K562 (cell line): Measurements from ENCODE around the gene HPN. TPM values are rescaled to one million over a fixed set of nuclear protein-coding genes. Genes with fewer than 3 reads are reported as not detected.
A peak's percentile ranks its signal among the peaks of the same experiment; 100 is the strongest.

Source experiments
- ATAC-seq: fragments of 200-7000 bp; cut with Tn5 transposase; 3 replicates; pipeline ENCODE4 v1.9.1; 2020; ENCODE audit warnings: moderate library complexity
- BruUV-seq: library from RNA; stranded (reverse); fragments of 400-500 nt; replicated peaks from 2 replicates; lab custom pipeline; 2021; lab: Mats Ljungman, UMichigan
- CTCF ChIA-PET: fragments of 300-600 bp; formaldehyde crosslinking; extraction: SDS; loops from one replicate; lab custom pipeline; 2021; ENCODE audit warnings: low intra/inter-chr PET ratio; lab: Yijun Ruan, JAX
- POLR2A ChIA-PET: fragments of 300-600, 350-650 bp; sonication (Branson Sonifier 250); formaldehyde crosslinking; extraction: SDS; loops from one replicate; lab custom pipeline; 2021; ENCODE audit warnings: antibody characterized with exemption, inconsistent platforms; lab: Yijun Ruan, JAX
- DNase-seq, 4 experiments: peaks; one replicate each; pipeline versions ENCODE4 v3.0.0 to v3.0.0-alpha.2; 2011 to 2018; ENCODE audit warnings: low spot score in 3 of 4, mixed read lengths in 3 of 4; ENCODE audit errors: extremely low read depth in 1 of 4
- FAIRE-seq: peaks from 2 replicates; lab custom pipeline; 2011; peaks lifted over from hg19 to GRCh38; lab: Jason Lieb, UNC
- H2AFZ ChIP-seq: 2 replicates; pipeline ENCODE4 v1.6.0; 2011; ENCODE audit warnings: low read depth, low read length, control low read depth, inconsistent platforms
- H3K27ac ChIP-seq: fragments of 200-600 bp; 3 replicates; pipeline ENCODE4 v1.8.0; 2011; ENCODE audit warnings: low read depth, mild to moderate bottlenecking, control low read depth, inconsistent platforms, low read length, moderate library complexity, mixed read lengths; ENCODE audit errors: extremely low read depth
- H3K27me3 ChIP-seq, 2 experiments: fragments of 300-600 bp in 1 of 2; 2 replicates in 1 of 2; 3 replicates in 1 of 2; pipeline versions ENCODE4 v1.6.0 to v1.8.0; 2011; ENCODE audit warnings: inconsistent platforms in 2 of 2, low read length in 2 of 2, mild to moderate bottlenecking in 1 of 2, mixed read lengths in 1 of 2, moderate library complexity in 1 of 2; ENCODE audit not compliant: control insufficient read depth in 2 of 2, insufficient read depth in 2 of 2
- H3K36me3 ChIP-seq: fragments of 300-600 bp; 3 replicates; pipeline ENCODE4 v1.8.0; 2011; ENCODE audit warnings: mild to moderate bottlenecking, low read length, inconsistent platforms; ENCODE audit not compliant: control insufficient read depth, insufficient read depth
- H3K4me1 ChIP-seq, 2 experiments: fragments of 200-600 bp in 1 of 2; replicated peaks in 1 of 2; 2 replicates in 1 of 2; 3 replicates in 1 of 2; pipeline versions ENCODE4 v1.5.1 to v1.8.0; 2011; ENCODE audit warnings: inconsistent platforms in 2 of 2, low read length in 2 of 2, mild to moderate bottlenecking in 1 of 2, mixed read lengths in 1 of 2, moderate library complexity in 1 of 2; ENCODE audit not compliant: control insufficient read depth in 2 of 2, insufficient read depth in 2 of 2
- H3K4me2 ChIP-seq: 2 replicates; pipeline ENCODE4 v1.6.1; 2011; ENCODE audit warnings: low read length, control low read depth, inconsistent platforms, mixed read lengths; ENCODE audit not compliant: insufficient read depth
- H3K4me3 ChIP-seq: fragments of 200-600 bp; sonication (generic), shearing (Covaris generic); 2 replicates; pipeline ENCODE4 v1.5.1; 2016; ENCODE audit warnings: control low read depth, inconsistent platforms
- H3K79me2 ChIP-seq: fragments of 200-600 bp; 3 replicates; pipeline ENCODE4 v1.8.0; 2011; ENCODE audit warnings: low read length, inconsistent platforms; ENCODE audit not compliant: control insufficient read depth, insufficient read depth
- H3K9ac ChIP-seq, 2 experiments: 2 replicates each; pipeline versions ENCODE4 v1.6.0 to v1.6.1; 2011; ENCODE audit warnings: low read depth in 2 of 2, low read length in 2 of 2, control low read depth in 1 of 2, inconsistent platforms in 1 of 2, mild to moderate bottlenecking in 1 of 2, mixed read lengths in 1 of 2; ENCODE audit not compliant: insufficient read depth in 1 of 2
- H3K9me1 ChIP-seq: one replicate; pipeline ENCODE4 v1.6.0; 2011; ENCODE audit warnings: inconsistent platforms, mild to moderate bottlenecking, low read length, moderate library complexity; ENCODE audit not compliant: control insufficient read depth, insufficient read depth
- H3K9me3 ChIP-seq: replicated peaks from 2 replicates; pipeline ENCODE4 v1.5.1; 2011; ENCODE audit warnings: low read depth, low read length, inconsistent platforms; ENCODE audit not compliant: control insufficient read depth, insufficient read depth
- H4K20me1 ChIP-seq: replicated peaks from 2 replicates; pipeline ENCODE4 v1.6.1; 2011; ENCODE audit warnings: low read length, inconsistent platforms, mixed read lengths; ENCODE audit not compliant: control insufficient read depth, insufficient read depth
- ARID1B ChIP-seq: fragments of 450-650 bp; IDR thresholded peaks from 2 replicates; pipeline ENCODE4 v1.6.1; 2016; ENCODE audit warnings: antibody characterized with exemption, mild to moderate bottlenecking, inconsistent platforms
- EHMT2 ChIP-seq: fragments of 450-650 bp; IDR thresholded peaks from 2 replicates; pipeline ENCODE4 v1.6.1; 2018; ENCODE audit warnings: antibody characterized with exemption
- IRF1 ChIP-seq: sonication (generic); formaldehyde crosslinking; IDR thresholded peaks from 2 replicates; pipeline ENCODE4 v1.8.0; 2022; ENCODE audit warnings: missing genetic modification reagents, mild to moderate bottlenecking, borderline replicate concordance
- MTA1 ChIP-seq: fragments of 450-650 bp; IDR thresholded peaks from 2 replicates; pipeline ENCODE4 v1.6.1; 2017; ENCODE audit warnings: borderline replicate concordance
- PKNOX1 ChIP-seq: fragments of 450-650 bp; IDR thresholded peaks from 2 replicates; pipeline ENCODE4 v1.6.1; 2016
- RHOXF2B ChIP-seq: fragments of 250-450 bp; sonication (Bioruptor Pico); conservative IDR thresholded peaks from 2 replicates; pipeline ENCODE4 v1.5.1; 2021
- SMARCA5 ChIP-seq: fragments of 450-650 bp; IDR thresholded peaks from 2 replicates; pipeline ENCODE4 v1.6.1; 2016
- ZBTB40 ChIP-seq, 2 experiments: fragments of 450-650 bp in 1 of 2; sonication (generic) in 1 of 2; formaldehyde crosslinking in 1 of 2; IDR thresholded peaks; 2 replicates each; pipeline versions ENCODE4 v1.7.1 to v1.9.0; 2016 to 2022; ENCODE audit warnings: inconsistent platforms in 1 of 2, mild to moderate bottlenecking in 1 of 2, missing genetic modification reagents in 1 of 2
- ZNF165 ChIP-seq: fragments of 250-450 bp; sonication (Bioruptor Pico); IDR thresholded peaks from 2 replicates; pipeline ENCODE4 v1.4.0; 2020; ENCODE audit warnings: borderline replicate concordance
- ZNF274 ChIP-seq: IDR thresholded peaks from 2 replicates; pipeline ENCODE4 v1.6.1; 2011; ENCODE audit warnings: low read depth, mild to moderate bottlenecking, low read length, moderate library complexity, borderline replicate concordance
- WGBS: fragments of 100-300 bp; shearing (Covaris generic); methylation state at CpG from one replicate; pipeline ENCODE4 v1.1.6; 2016; ENCODE audit warnings: low coverage, mixed read lengths; ENCODE audit not compliant: insufficient coverage; ENCODE audit errors: missing lambda C conversion rate; 5-methylcytosine and 5-hydroxymethylcytosine counted together
- in situ Hi-C: fragments of 300-500 bp; cut with MboI; formaldehyde crosslinking; loops from 4 replicates; pipeline ENCODE4 v1.15.0; 2018; ENCODE audit warnings: inconsistent platforms, mixed read lengths
- intact Hi-C: fragments of 100-400 bp; cut with micrococcal nuclease; formaldehyde crosslinking; loops from 2 replicates; pipeline ENCODE4 v1.14.2; 2022
- polyA plus RNA-seq, 8 experiments: library from polyadenylated mRNA; depleted of rRNA in 4 of 8; stranded (reverse) in 5 of 8; unstranded in 3 of 8; fragments of >200 nt; fragmentation: Nextera tagmentation in 2 of 8; fragmentation: Illumina TruSeq in 1 of 8; extraction: Ambion mirVana in 2 of 8; extraction: Trizol in 1 of 8; gene quantifications; 2 replicates each; pipeline versions ENCODE4 v1.2.1 to v1.2.3, GENCODE V29; 2011 to 2014; ENCODE audit warnings: inconsistent platforms in 1 of 8, missing spikeins in 1 of 8
- total RNA-seq, 7 experiments: library from RNA; depleted of rRNA in 6 of 7; stranded (reverse); fragments of >200 nt in 6 of 7; fragmentation: Illumina TruSeq in 2 of 7; extraction: Trizol in 2 of 7; gene quantifications; 2 replicates each; pipeline versions ENCODE4 v1.2.1 to v1.2.3, GENCODE V29; 2011 to 2021; ENCODE audit warnings: low replicate concordance in 1 of 7

The HPN gene
- total and polyA plus RNA-seq, 9 of the 15 experiments (the other 6 are each of a cell fraction or from before 2014, with no cell fraction given): 0.10 to 0.20 TPM; not detected in 7

- ATAC-seq (peak; percentile 59), FAIRE-seq (no peak), DNase-seq (peak; percentile 20 to 38 (median 31))
- ChIA-PET CTCF (no interaction called here), POLR2A (interaction anchor here (0.8 kb wide), 1 partner anchor 42 kb away, joined by 3 read pairs; no protein-coding TSS in a partner anchor)
- Histone ChIP-seq H3K4me1 (peaks cover 9 to 54% of the 10 kb centered on the region in 2 experiments; a peak in 4 of 5 replicates), H3K9ac (peak overlapping the region in 1 of 2 experiments; percentile 85; a peak in 2 of 4 replicates), H2AFZ (peak overlapping the region; percentile 86), H3K4me3 (no peak overlapping the region), H3K4me2 (no peak overlapping the region), H3K9me1 (no peaks in the 10 kb centered on the region), H4K20me1 (no peaks in the 10 kb centered on the region), H3K27ac (no peak overlapping the region; the same call in 2 of the 3 replicates), H3K27me3 (no peaks in the 10 kb centered on the region), H3K36me3 (no peaks in the 10 kb centered on the region), H3K79me2 (no peaks in the 10 kb centered on the region), H3K9me3 (no peaks in the 10 kb centered on the region)
- BruUV-seq: no TSS peak
- intact Hi-C loops (loop anchor here (10.0 kb wide), 1 partner anchor 51 kb away; the partner anchor contains the start of gene HPN), in situ Hi-C loops (no loop called here)
- 31% methylated on average over 8 of the region's 8 CpGs for WGBS
- TF ChIP-seq ZNF274: no peak
- TF ChIP-seq ARID1B: 0 out of 2 replicates have a peak, but pooled peaks have one; percentile 16
- TF ChIP-seq IRF1 (CRISPR knock-in tag): no peak
- 0 out of 2 replicates have a peak, but pooled peaks have one; percentile 9 for TF ChIP-seq EHMT2
- TF ChIP-seq PKNOX1: peak; percentile 24; the same call in 1 of the 2 replicates
- TF ChIP-seq MTA1: peak; percentile 70; the same call in 1 of the 2 replicates
- no peak for TF ChIP-seq ZNF165 (CRISPR knock-in tag)
- peak; percentile 15; the same call in 1 of the 2 replicates for TF ChIP-seq SMARCA5
- TF ChIP-seq ZBTB40 (IDR thresholded peaks at IDR 0.05): 0 out of 2 replicates have a peak, but pooled peaks have one; percentile 26
- no peak for TF ChIP-seq ZBTB40 (CRISPR knock-in tag; IDR thresholded peaks at IDR 0.05)
- no peak for TF ChIP-seq RHOXF2B (CRISPR knock-in tag)
Observed at GRCh38 chr19:35095667-35096368, 54.3 kb downstream of the HPN start.
